Measurements from ENCODE around the gene WRAP53. TPM values are rescaled to one million over a fixed set of nuclear protein-coding genes. Genes with fewer than 3 reads are reported as not detected.

WRAP53 gene
- total RNA-seq, 2 donors from 2014 or later: 3.4 to 5.6 TPM

DNA sequence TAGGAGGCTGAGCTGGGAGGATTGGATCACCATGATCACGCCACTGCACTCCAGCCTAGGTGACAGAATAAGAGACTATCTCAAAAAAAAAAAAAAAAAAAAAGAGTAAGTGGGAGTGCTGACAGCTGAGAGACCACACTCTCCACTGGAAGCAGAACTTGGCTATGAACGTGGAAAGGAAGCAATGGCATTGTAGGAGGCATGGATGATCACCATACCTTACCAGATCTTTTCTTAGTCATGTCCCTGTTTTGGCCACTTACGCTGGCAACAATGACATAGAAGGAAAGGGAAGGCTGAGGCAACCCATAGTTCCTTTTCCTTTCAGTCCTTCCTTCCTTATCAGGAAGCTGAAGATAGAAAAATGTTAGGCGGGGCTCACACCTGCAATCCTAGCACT, 41.3 kb upstream of the WRAP53 start:
- intact Hi-C loops (cut with DNase I): no loop called here
- peaks cover 0 to 13% of the 10 kb centered on the region in 2 donors for H3K27me3 ChIP-seq

DNA sequence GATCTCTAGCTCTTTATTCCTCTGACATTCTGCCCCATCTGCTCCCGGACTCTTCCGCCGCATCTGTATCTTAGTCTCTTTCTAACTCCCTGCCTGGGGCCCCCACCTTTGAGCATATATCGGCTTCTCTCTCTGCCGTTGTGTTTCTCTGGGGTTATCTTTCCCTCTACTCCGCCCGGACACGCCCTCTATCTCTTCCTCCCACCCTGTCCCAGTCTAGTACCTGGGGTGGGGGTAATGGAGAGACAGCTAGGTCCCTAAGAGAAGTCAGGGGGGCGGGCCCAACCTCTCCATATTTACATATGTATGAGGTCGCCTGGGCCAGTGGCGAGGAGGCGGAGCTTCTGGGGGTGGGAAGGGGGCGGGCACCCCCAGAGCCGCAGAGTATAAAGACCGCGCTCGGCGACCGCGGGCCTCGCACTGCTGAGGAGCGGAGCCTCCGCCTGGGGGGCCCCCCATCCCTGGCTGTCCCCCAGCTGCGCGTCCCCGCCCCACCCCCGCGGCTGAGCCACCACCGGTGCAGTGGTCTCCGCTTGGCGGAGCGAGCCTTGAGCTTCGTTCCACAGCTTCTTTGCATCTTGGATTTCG, 37.7 kb upstream of the WRAP53 start, which contains the start of gene ATP1B2:
Gene ATP1B2 (plus strand): TSS at position 418 of the 588 bp plus-strand sequence. CDS start 593 bp downstream, outside the sequence.
- peak in 1 of 3 donors; percentile 12 for TF ChIP-seq POLR2A (IDR thresholded peaks at IDR 0.05)
- TF ChIP-seq, protein P1, sequence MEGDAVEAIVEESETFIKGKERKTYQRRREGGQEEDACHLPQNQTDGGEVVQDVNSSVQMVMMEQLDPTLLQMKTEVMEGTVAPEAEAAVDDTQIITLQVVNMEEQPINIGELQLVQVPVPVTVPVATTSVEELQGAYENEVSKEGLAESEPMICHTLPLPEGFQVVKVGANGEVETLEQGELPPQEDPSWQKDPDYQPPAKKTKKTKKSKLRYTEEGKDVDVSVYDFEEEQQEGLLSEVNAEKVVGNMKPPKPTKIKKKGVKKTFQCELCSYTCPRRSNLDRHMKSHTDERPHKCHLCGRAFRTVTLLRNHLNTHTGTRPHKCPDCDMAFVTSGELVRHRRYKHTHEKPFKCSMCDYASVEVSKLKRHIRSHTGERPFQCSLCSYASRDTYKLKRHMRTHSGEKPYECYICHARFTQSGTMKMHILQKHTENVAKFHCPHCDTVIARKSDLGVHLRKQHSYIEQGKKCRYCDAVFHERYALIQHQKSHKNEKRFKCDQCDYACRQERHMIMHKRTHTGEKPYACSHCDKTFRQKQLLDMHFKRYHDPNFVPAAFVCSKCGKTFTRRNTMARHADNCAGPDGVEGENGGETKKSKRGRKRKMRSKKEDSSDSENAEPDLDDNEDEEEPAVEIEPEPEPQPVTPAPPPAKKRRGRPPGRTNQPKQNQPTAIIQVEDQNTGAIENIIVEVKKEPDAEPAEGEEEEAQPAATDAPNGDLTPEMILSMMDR (IDR thresholded peaks at IDR 0.05): no peak
- H3K9me3 ChIP-seq: no peaks in the 10 kb centered on the region
- 1 to 2% methylated on average over 14 to 34 of the region's 34 CpGs for WGBS, 2 donors
- ATAC-seq (peak; percentile 82), DNase-seq (peak; percentile 64 to 84 (median 80))
- H3K27ac ChIP-seq: no peak within 1 kb of the TSS
- intact Hi-C loops (cut with DNase I): no loop called here
- H3K27me3 ChIP-seq: peaks cover 0 to 13% of the 10 kb centered on the region in 2 donors
- H3K4me3 ChIP-seq: peak within 1 kb of the TSS; percentile 10 to 39
- peaks cover 21% of the 10 kb centered on the region for H3K4me1 ChIP-seq
- no peaks in the 10 kb centered on the region for H3K36me3 ChIP-seq (replicated peaks in 1 of 2; ENCODE audit: insufficient read depth in 1 of 2, low read depth in 2 of 2)

More for the DNA sequence above, 41.3 kb upstream of the WRAP53 start:
- Histone ChIP-seq H3K27ac (no peak overlapping the region), H3K9me3 (no peaks in the 10 kb centered on the region), H3K4me1 (peaks cover 21% of the 10 kb centered on the region), H3K4me3 (no peak overlapping the region), H3K36me3 (replicated peaks in 1 of 2; ENCODE audit: insufficient read depth in 1 of 2, low read depth in 2 of 2) (no peaks in the 10 kb centered on the region)
- ATAC-seq (no peak), DNase-seq (no peak)
- 74 to 78% methylated on average over 4 of the region's 4 CpGs for WGBS, 2 donors
- TF ChIP-seq, protein P1 (IDR thresholded peaks at IDR 0.05): no peak
- TF ChIP-seq POLR2A (IDR thresholded peaks at IDR 0.05): no peak

DNA sequence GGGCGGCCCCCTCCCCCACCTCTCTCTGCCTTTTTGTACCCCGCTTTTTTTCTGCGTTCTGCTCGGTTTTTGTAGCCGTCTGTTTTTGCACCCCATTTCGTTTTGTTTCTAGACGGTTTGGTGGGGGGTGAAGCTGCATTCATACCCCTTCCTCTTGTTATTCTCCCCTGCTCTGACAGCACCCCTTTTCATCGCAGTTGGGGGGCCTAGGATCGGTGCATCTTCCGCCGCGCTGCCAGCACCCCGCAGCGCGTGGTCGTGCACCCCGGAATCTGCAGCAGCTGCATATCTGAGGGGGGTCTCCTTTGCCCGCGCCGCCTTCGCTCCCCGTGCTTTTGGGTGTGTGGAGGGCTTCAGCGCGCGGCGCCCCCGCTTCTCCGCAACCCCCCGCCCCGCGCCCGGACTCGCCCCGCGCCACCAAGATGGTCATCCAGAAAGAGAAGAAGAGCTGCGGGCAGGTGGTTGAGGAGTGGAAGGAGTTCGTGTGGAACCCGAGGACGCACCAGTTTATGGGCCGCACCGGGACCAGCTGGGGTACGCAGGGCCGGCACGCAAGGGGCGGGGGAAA, 37.1 kb upstream of the WRAP53 start:
- intact Hi-C loops (cut with DNase I): no loop called here
- no peak for DNase-seq
- peaks cover 0 to 13% of the 10 kb centered on the region in 2 donors for H3K27me3 ChIP-seq
- ATAC-seq: no peak
- H3K4me3 ChIP-seq: peak overlapping the region; percentile 10 to 39
- WGBS, 2 donors: 2 to 3% methylated on average over 23 to 40 of the region's 45 CpGs
- H3K9me3 ChIP-seq: no peaks in the 10 kb centered on the region
- peaks cover 21% of the 10 kb centered on the region for H3K4me1 ChIP-seq
- no peak overlapping the region for H3K27ac ChIP-seq
- no peaks in the 10 kb centered on the region for H3K36me3 ChIP-seq (replicated peaks in 1 of 2; ENCODE audit: insufficient read depth in 1 of 2, low read depth in 2 of 2)
- TF ChIP-seq, protein P1 (IDR thresholded peaks at IDR 0.05): no peak
- TF ChIP-seq POLR2A (IDR thresholded peaks at IDR 0.05): no peak

DNA sequence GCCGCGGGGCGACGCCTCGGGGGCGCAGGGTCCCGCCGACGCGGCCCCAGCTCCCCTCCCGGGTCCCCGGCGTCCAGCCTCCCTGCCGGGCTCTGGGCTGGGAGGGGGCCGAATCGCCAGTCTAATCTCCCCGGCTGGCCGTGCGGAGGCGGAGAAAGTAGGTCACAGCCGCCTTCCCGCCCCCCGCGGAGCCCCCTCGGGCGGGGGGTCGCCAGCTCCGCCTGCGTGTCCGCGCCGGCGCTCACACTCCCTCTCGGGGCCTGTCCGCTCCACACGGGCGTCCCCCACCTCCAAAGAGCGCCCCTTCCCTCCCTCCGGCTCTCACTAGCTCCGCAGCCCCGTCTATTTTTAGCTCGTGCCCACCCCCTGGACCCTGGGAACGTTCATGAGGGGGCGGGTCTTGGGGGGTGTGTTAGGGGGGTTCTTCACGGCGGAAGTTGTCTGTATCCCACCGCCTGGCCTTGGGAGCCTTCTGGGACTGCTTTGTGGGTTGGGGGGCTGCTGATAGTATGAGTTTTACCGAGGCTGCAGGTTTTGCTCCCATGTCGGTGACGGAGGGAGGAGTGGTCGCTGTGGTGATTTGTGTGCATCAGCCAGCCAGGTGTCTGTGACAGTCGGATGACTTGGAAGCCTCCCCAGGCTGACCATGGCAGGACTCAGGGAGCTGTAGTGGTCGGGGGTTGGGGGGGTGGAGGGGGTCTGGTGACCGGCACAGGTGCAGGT, 36.5 kb upstream of the WRAP53 start:
- TF ChIP-seq POLR2A (IDR thresholded peaks at IDR 0.05): no peak
- peaks cover 0 to 13% of the 10 kb centered on the region in 2 donors for H3K27me3 ChIP-seq
- ATAC-seq: no peak
- no peaks in the 10 kb centered on the region for H3K36me3 ChIP-seq (replicated peaks in 1 of 2; ENCODE audit: insufficient read depth in 1 of 2, low read depth in 2 of 2)
- H3K4me3 ChIP-seq: no peak overlapping the region
- intact Hi-C loops (cut with DNase I): no loop called here
- peak in 1 of 4 donors; percentile 18 for DNase-seq
- WGBS, 2 donors: 30 to 60% methylated on average over 4 to 11 of the region's 54 CpGs
- peaks cover 21% of the 10 kb centered on the region for H3K4me1 ChIP-seq
- H3K27ac ChIP-seq: no peak overlapping the region
- no peaks in the 10 kb centered on the region for H3K9me3 ChIP-seq
